Common myeloid progenitor, CD34-positive (primary cell): ENCODE data around the gene CD86.

Experiments used
- CTCF ChIA-PET: fragments of 350-600 bp; sonication (Branson Sonifier 250); formaldehyde crosslinking; loops from one replicate; lab custom pipeline; 2021; ENCODE audit warnings: antibody characterized with exemption; lab: Charles Lee
- POLR2A ChIA-PET: fragments of 350-600 bp; sonication (Branson Sonifier 250); formaldehyde crosslinking; loops from one replicate; lab custom pipeline; 2021; ENCODE audit warnings: antibody characterized with exemption; lab: Charles Lee
- DNase-seq, 3 donors: peaks; one replicate each; pipeline versions ENCODE4 v3.0.0 to v3.0.0-alpha.2; 2013
- H3K27ac ChIP-seq, 2 experiments: 1 replicate in 1 of 2; 2 replicates in 1 of 2; pipeline ENCODE4 v1.7.0; 2013; ENCODE audit warnings: inconsistent platforms in 2 of 2, low read length in 2 of 2, mild to moderate bottlenecking in 2 of 2, low read depth in 1 of 2, moderate library complexity in 1 of 2; ENCODE audit not compliant: severe bottlenecking in 2 of 2, insufficient read depth in 1 of 2, poor library complexity in 1 of 2
- H3K27me3 ChIP-seq, 5 experiments: replicated peaks in 2 of 5; 1 replicate in 3 of 5; 2 replicates in 2 of 5; pipeline versions ENCODE4 v1.6.1 to v1.7.0; 2013; ENCODE audit warnings: low read length in 4 of 5, mild to moderate bottlenecking in 2 of 5, moderate library complexity in 2 of 5, inconsistent platforms in 1 of 5; ENCODE audit not compliant: insufficient read depth in 5 of 5, control insufficient read depth in 4 of 5
- H3K36me3 ChIP-seq, 4 experiments: 1 replicate in 2 of 4; 2 replicates in 2 of 4; pipeline versions ENCODE4 v1.6.1 to v1.7.0; 2013; ENCODE audit warnings: low read length in 3 of 4, control low read depth in 1 of 4, mild to moderate bottlenecking in 1 of 4; ENCODE audit not compliant: control insufficient read depth in 4 of 4, insufficient read depth in 4 of 4
- H3K4me1 ChIP-seq, 4 experiments: 1 replicate in 3 of 4; 2 replicates in 1 of 4; pipeline versions ENCODE4 v1.6.1 to v1.7.1; 2013; ENCODE audit warnings: low read length in 3 of 4, mild to moderate bottlenecking in 3 of 4, control low read depth in 1 of 4, inconsistent platforms in 1 of 4, moderate library complexity in 1 of 4; ENCODE audit not compliant: control insufficient read depth in 4 of 4, insufficient read depth in 4 of 4; ENCODE audit errors: control extremely low read depth in 1 of 4
- H3K4me3 ChIP-seq, 7 experiments: 1 replicate in 4 of 7; 2 replicates in 3 of 7; pipeline versions ENCODE4 v1.5.1 to v1.7.0; 2013; ENCODE audit warnings: mild to moderate bottlenecking in 7 of 7, low read length in 6 of 7, moderate library complexity in 6 of 7, inconsistent platforms in 2 of 7, low read depth in 2 of 7, control low read depth in 1 of 7; ENCODE audit not compliant: insufficient read depth in 4 of 7, control insufficient read depth in 1 of 7; ENCODE audit errors: extremely low read depth in 1 of 7
- H3K9me3 ChIP-seq, 5 experiments: 1 replicate in 4 of 5; 2 replicates in 1 of 5; pipeline versions ENCODE4 v1.6.1 to v1.7.1; 2013; ENCODE audit warnings: low read length in 4 of 5, mild to moderate bottlenecking in 2 of 5, inconsistent platforms in 1 of 5, low read depth in 1 of 5, moderate library complexity in 1 of 5; ENCODE audit not compliant: control insufficient read depth in 4 of 5, insufficient read depth in 2 of 5; ENCODE audit errors: control extremely low read depth in 1 of 5
- WGBS: methylation state at CpG from one replicate; pipeline ENCODE4 v1.1.5; 2013; ENCODE audit not compliant: insufficient coverage; 5-methylcytosine and 5-hydroxymethylcytosine counted together

CD86 gene

GRCh38 chr3:122057671-122058070 is 2.5 kb downstream of the CD86 start:
- WGBS: no CpG with 5 or more reads among the region's 2 CpGs
- Histone ChIP-seq H3K4me1 (peaks cover 0 to 24% (median 8%) of the 10 kb centered on the region in 4 experiments), H3K4me3 (no peak overlapping the region), H3K27ac (no peak overlapping the region), H3K27me3 (no peaks in the 10 kb centered on the region), H3K36me3 (no peaks in the 10 kb centered on the region), H3K9me3 (no peaks in the 10 kb centered on the region)
- ChIA-PET POLR2A (no interaction called here), CTCF (interaction anchor here (1.1 kb wide), 1 partner anchor 68 kb away, joined by 3 read pairs; no protein-coding TSS in a partner anchor)
- no peak for DNase-seq

- H3K4me3 ChIP-seq: no peak overlapping the region
- POLR2A ChIA-PET: no interaction called here
- H3K36me3 ChIP-seq: no peaks in the 10 kb centered on the region
- H3K4me1 ChIP-seq: peaks cover 0 to 24% (median 8%) of the 10 kb centered on the region in 4 experiments
- no peak for DNase-seq
- CTCF ChIA-PET: interaction anchor here (1.1 kb wide), 1 partner anchor 68 kb away, joined by 3 read pairs; no protein-coding TSS in a partner anchor
- no peaks in the 10 kb centered on the region for H3K27me3 ChIP-seq
- 100% methylated on average over 1 of the region's 1 CpG for WGBS
- H3K27ac ChIP-seq: no peak overlapping the region
- H3K9me3 ChIP-seq: no peaks in the 10 kb centered on the region
Measured at GRCh38 chr3:122058294-122058693, 3.1 kb downstream of the CD86 start.

GRCh38 chr3:122060040-122060698 is 5.0 kb downstream of the CD86 start:
- ChIA-PET POLR2A (no interaction called here), CTCF (no interaction called here)
- H3K36me3 ChIP-seq: no peaks in the 10 kb centered on the region
- no peaks in the 10 kb centered on the region for H3K9me3 ChIP-seq
- H3K27ac ChIP-seq: no peak overlapping the region
- 100% methylated on average over 1 of the region's 6 CpGs for WGBS
- no peak for DNase-seq
- no peak overlapping the region for H3K4me3 ChIP-seq
- H3K4me1 ChIP-seq: peaks cover 0 to 22% (median 5%) of the 10 kb centered on the region in 4 experiments
- no peaks in the 10 kb centered on the region for H3K27me3 ChIP-seq

DNA sequence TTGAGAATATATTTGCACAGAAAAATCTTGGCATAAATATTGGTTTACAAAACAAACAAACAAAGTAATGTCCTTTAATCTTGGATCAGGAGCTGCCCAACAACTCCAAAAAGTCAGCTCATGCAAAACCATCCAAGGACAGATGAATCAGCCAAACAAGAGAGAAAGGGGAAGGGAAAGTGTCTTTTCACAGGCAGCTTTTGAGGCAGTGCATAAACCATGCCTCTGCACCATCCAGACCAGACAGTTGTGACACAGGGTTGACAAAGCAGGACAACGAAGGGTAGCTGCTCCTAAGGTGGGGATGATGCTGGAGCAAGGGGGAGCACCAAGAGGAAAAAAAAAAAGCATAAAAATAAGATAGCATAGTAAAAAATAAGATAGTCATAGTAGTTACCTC is 8.7 kb downstream of the CD86 start:
- H3K4me1 ChIP-seq: peaks cover 8 to 47% (median 17%) of the 10 kb centered on the region in 4 experiments
- POLR2A ChIA-PET: no interaction called here
- no peaks in the 10 kb centered on the region for H3K9me3 ChIP-seq
- DNase-seq: peak in 1 of 3 donors; percentile 26
- no peak overlapping the region for H3K4me3 ChIP-seq
- H3K27me3 ChIP-seq: no peaks in the 10 kb centered on the region
- no peaks in the 10 kb centered on the region for H3K36me3 ChIP-seq
- WGBS: no CpG with 5 or more reads among the region's 1 CpG
- no peak overlapping the region for H3K27ac ChIP-seq
- CTCF ChIA-PET: interaction anchor here (1.5 kb wide), 1 partner anchor 11 kb away, joined by 5 read pairs; no protein-coding TSS in a partner anchor

DNA sequence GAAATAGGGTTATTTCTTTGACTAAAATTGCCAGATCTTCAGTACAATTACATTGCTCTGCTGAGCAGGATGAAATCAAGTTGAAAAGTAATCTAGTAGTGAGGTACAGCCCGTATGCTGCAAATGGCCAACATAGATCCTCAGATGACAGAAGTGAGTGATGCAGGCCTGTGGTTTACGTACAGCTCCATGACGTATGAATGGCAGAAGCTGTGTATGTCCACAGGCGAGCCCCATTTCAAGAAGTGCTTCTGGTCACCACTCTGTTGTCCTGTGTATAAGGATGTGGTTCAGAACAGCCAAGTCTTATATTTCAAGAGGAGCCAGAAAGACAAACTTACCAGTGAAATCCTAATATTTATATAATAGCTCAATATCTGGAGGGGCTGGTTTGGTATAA is 9.2 kb downstream of the CD86 start:
- peaks cover 8 to 47% (median 17%) of the 10 kb centered on the region in 4 experiments for H3K4me1 ChIP-seq
- CTCF ChIA-PET: interaction anchor here (1.1 to 1.5 kb wide), 2 partner anchors 11 kb away, joined by 3 to 5 read pairs; no protein-coding TSS in a partner anchor
- no peaks in the 10 kb centered on the region for H3K27me3 ChIP-seq
- H3K9me3 ChIP-seq: no peaks in the 10 kb centered on the region
- H3K27ac ChIP-seq: no peak overlapping the region
- H3K36me3 ChIP-seq: no peaks in the 10 kb centered on the region
- no peak for DNase-seq
- WGBS: 92% methylated on average over 4 of the region's 4 CpGs
- no peak overlapping the region for H3K4me3 ChIP-seq
- POLR2A ChIA-PET: no interaction called here

DNA sequence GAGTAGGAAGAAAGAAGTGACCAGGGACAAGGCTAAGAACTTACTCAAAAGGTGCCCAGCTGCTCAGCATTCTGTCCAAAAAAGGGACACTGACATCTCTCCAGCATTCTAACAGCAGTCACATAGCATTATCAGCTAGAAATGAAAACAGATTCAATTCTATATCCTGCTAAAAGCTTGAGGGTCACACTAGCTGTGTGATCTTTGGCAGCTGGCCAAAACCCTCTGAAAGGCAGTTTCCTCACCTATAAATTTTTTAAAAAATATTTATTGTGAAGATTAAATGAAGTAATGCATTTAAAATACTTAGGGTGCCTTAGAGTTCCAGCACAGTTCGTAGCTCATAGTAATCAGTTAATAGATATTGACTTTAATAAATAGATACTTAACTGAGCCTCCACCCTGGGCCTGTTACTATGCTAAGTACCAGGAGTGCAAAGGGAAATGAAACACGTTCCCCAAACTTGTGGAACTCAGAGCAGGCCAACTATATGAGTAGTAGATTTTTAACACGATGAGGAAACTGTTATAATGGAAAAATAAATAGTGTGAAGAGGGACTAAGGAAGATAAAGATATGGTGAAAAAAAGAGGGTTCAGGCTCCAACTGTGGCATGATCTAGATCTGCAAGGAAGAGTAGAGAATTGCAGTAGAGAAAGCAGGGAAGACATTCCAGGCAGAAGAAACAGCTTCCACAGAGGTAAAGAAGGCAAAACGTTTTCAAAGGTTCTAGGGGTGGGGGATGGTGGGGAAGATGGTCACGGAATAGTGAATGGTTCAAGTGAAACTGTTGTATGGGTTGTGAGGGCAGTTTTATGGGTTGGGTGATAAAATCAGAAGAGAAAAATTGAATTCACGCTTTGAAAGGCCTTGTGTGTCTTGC is 11.4 kb downstream of the CD86 start:
- POLR2A ChIA-PET: interaction anchor here (0.7 kb wide), 1 partner anchor 246 kb away, joined by 3 read pairs; no protein-coding TSS in a partner anchor
- CTCF ChIA-PET: interaction anchor here (0.7 to 1.4 kb wide), 3 partner anchors 21 to 68 kb away, joined by 3 to 4 read pairs (median 3); no protein-coding TSS in a partner anchor
- no peaks in the 10 kb centered on the region for H3K9me3 ChIP-seq
- H3K36me3 ChIP-seq: no peaks in the 10 kb centered on the region
- peak overlapping the region in 3 of 7 experiments; percentile 44 to 48 (median 46) for H3K4me3 ChIP-seq
- no peak overlapping the region for H3K27ac ChIP-seq
- no peaks in the 10 kb centered on the region for H3K27me3 ChIP-seq
- DNase-seq: peak in 2 of 3 donors; percentile 51 to 53
- H3K4me1 ChIP-seq: peaks cover 8 to 47% (median 17%) of the 10 kb centered on the region in 4 experiments
- WGBS: 26% methylated on average over 5 of the region's 6 CpGs
